SIG-M5 treated with dmso at 0.1 percent for 504 hours (cell line): ENCODE results near the gene AR.
A peak's percentile ranks its signal among the peaks of the same experiment; 100 is the strongest.

ENCODE experiments used
- DNase-seq: peaks from one replicate; lab custom pipeline; 2025; ENCODE audit not compliant: unreplicated experiment; lab: John Stamatoyannopoulos, UW

Gene AR

GRCh38 chrX:67723580-67724351, 179.9 kb downstream of the AR start:
- no peak for DNase-seq

GRCh38 chrX:67724359-67725110, 180.7 kb downstream of the AR start:
- DNase-seq = no peak

- DNase-seq = no peak
These were observed 181.7 kb downstream of the AR start for GRCh38 chrX:67725471-67725870.

- peak; percentile 90 for DNase-seq
These were observed 182.2 kb downstream of the AR start for GRCh38 chrX:67726018-67726417.

GRCh38 chrX:67727576-67727975, 183.8 kb downstream of the AR start:
- DNase-seq = no peak

- DNase-seq = no peak
These were observed 186.5 kb downstream of the AR start for GRCh38 chrX:67730296-67730695.

- no peak for DNase-seq
These were observed 187.2 kb downstream of the AR start for GRCh38 chrX:67731061-67731460.

GRCh38 chrX:67732864-67733263, 189.0 kb downstream of the AR start:
- no peak for DNase-seq

GRCh38 chrX:67734111-67734753, 190.4 kb downstream of the AR start:
- DNase-seq = peak; percentile 72

- DNase-seq = no peak
These were observed 205.7 kb downstream of the AR start for GRCh38 chrX:67749536-67749935.

- no peak for DNase-seq
These were observed 206.9 kb downstream of the AR start for GRCh38 chrX:67750694-67751093.

GRCh38 chrX:67759018-67759417, 215.2 kb downstream of the AR start:
- no peak for DNase-seq

GRCh38 chrX:67777148-67777547, 233.3 kb downstream of the AR start:
- DNase-seq = no peak

GRCh38 chrX:67779099-67779498, 235.3 kb downstream of the AR start:
- DNase-seq = no peak
